ENCODE results near the gene DNER. TPM values are rescaled to one million over a fixed set of nuclear protein-coding genes. Genes with fewer than 3 reads are reported as not detected.
"Not testable (repeated sequence)": the region's sequence is repeated elsewhere in the genome, so short reads cannot be mapped to it uniquely, and the experiment has no call there.

DNER gene
- total RNA-seq, 1 donor from 2014 or later = 3.3 TPM

DNA sequence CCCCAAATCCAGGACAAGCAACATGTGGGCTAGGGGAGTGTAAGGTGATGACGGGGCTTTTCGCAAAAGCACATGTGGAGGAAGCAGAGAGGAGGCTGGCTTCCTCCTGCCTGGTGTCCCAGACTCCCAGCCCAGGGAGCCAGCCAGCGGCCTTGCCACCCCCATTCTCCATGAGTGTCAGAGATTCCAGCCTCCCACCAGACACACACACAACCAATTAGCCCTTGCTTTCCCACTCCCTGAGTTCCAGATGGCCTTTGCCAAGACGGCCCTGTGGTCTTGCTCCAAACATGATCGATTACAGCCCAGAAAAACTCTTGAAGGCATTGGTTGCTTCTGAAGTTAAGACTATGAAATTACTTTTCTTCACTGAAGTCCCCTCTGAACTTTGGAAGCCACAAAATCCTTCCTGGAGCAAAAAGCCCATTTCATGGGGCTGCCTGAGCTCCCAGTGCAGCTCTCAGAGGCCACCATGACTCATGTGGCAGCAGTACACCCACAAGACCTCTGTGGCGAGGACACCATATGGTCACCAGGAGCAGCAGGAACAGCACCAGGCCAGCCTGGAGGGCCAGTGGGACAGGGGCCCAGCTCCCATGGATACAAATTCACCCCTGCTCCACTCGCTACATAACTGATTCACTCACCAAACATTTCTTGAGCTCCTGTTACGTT is 374.1 kb downstream of the DNER start:
- DNase-seq (ENCODE audit: missing footprints) (no peak), ATAC-seq (no peak)
- intact Hi-C loops (cut with DNase I) = no loop called here

- intact Hi-C loops (cut with DNase I) = no loop called here
- ATAC-seq (no peak), DNase-seq (ENCODE audit: missing footprints) (no peak)
Measured at GRCh38 chr2:229339618-229340017, 374.7 kb downstream of the DNER start.

DNA sequence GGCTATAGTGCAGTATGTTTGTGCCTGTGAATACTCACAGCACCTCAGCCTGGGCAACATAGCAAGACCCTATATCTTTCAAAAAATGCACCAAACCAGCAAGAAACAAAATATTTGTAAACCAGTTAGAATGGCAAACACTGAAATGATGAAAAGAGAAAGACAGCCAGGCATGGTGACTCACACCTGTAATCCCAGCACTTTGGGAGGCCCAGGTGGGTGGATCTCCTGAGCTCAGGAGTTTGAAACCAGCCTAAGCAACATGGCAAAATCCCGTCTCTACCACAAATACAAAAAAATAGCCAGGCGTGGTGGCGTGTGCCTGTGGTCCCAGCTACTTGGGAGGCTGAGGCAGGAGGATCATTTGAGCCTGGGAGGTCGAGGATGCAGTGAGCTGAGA is 375.2 kb downstream of the DNER start:
- DNase-seq (ENCODE audit: missing footprints); intact Hi-C loops (cut with DNase I); ATAC-seq: not testable (repeated sequence)

GRCh38 chr2:229335877-229336346 is 378.4 kb downstream of the DNER start:
- ATAC-seq (peak; percentile 56), DNase-seq (ENCODE audit: missing footprints) (no peak)
- intact Hi-C loops (cut with DNase I) = no loop called here

- ATAC-seq (no peak), DNase-seq (ENCODE audit: missing footprints) (no peak)
- intact Hi-C loops (cut with DNase I) = no loop called here
Measured at GRCh38 chr2:229335330-229335729, 379.0 kb downstream of the DNER start.

DNA sequence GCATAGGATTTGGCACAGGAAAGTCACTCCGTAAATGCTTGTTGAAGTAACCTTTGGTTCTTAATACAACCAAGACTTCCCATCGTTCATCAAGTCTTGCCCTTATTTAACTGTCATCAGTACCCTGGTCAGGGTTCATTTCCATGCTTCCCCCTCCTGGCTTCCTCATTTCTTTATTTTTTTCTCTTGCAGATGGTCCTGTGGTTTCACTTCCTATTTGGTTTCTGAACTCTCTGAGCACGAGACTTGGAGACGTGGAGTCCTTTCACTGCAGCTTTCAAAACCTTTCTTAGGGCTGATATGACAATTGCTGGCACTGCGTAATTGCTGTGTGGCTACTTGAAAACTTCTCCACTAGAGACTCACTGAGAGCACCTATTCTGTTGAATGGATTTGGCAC is 383.4 kb downstream of the DNER start:
- ATAC-seq (peak; percentile 46), DNase-seq (ENCODE audit: missing footprints) (no peak)
- intact Hi-C loops (cut with DNase I) = no loop called here

- ATAC-seq (no peak), DNase-seq (ENCODE audit: missing footprints) (no peak)
- intact Hi-C loops (cut with DNase I) = no loop called here
Measured at GRCh38 chr2:229319558-229319957, 394.8 kb downstream of the DNER start.

- ATAC-seq (no peak), DNase-seq (ENCODE audit: missing footprints) (no peak)
- intact Hi-C loops (cut with DNase I) = no loop called here
Measured at GRCh38 chr2:229314117-229314516, 400.2 kb downstream of the DNER start.

DNA sequence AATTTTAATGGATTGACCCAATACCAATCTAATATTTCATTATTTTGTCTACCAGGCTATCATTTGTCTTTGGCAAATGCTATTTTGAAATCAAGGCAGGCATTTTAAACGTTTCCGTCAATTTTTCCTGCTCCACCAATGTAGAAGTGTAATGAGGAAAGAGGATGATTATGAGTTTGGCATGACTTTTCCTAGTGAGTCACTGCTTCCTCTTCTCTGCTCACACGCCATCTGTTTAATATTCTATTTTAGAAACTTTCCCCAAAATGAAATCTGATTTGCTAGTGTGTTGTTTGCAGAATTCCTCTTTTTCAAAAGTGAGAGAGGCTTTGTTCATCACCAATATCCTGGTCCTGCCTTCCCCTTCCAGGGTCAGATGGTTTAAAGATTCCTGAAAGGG is 400.8 kb downstream of the DNER start:
- intact Hi-C loops (cut with DNase I) = no loop called here
- no peak for DNase-seq (ENCODE audit: missing footprints)
- ATAC-seq = peak; percentile 67

Other genes starting within 250 kb of the DNER start
- gene TRIP12, start 207.5 kb upstream of the DNER start, total RNA-seq = 180 TPM
- 0.62 TPM for gene FBXO36, start 207.9 kb upstream of the DNER start, total RNA-seq

All from Right ventricle myocardium inferior (tissue), 1 donor.